PC-3 (cell line): ENCODE data around the gene MOB1A. TPM values are rescaled to one million over a fixed set of nuclear protein-coding genes. Genes with fewer than 3 reads are reported as not detected.

Experiments used
- ATAC-seq: fragments of 200-7000 bp; cut with Tn5 transposase; 2 replicates; pipeline ENCODE4 v1.9.1; 2020; ENCODE audit warnings: mild to moderate bottlenecking, moderate library complexity
- BruUV-seq: library from RNA; stranded (reverse); fragments of 400-500 nt; replicated peaks from 2 replicates; lab custom pipeline; 2021; lab: Mats Ljungman, UMichigan
- CTCF ChIA-PET: fragments of 300-600 bp; sonication (Branson Sonifier 250); formaldehyde crosslinking; loops from one replicate; lab custom pipeline; 2022; ENCODE audit warnings: antibody characterized with exemption; lab: Charles Lee
- POLR2A ChIA-PET: fragments of 300-600 bp; sonication (Branson Sonifier 250); formaldehyde crosslinking; loops from one replicate; lab custom pipeline; 2022; ENCODE audit warnings: antibody characterized with exemption; ENCODE audit not compliant: unreplicated experiment; lab: Charles Lee
- DNase-seq: peaks from one replicate; pipeline ENCODE4 v3.0.0-alpha.2; 2015
- H2AFZ ChIP-seq: fragments of 300-600 bp; sonication (generic); 2 replicates; pipeline ENCODE4 v1.6.0; 2016; ENCODE audit warnings: antibody characterized with exemption, low read length
- H3F3A ChIP-seq: fragments of 300-600 bp; sonication (generic); one replicate; pipeline ENCODE4 v1.6.0; 2017; ENCODE audit warnings: antibody characterized with exemption, low read length, control low read depth, mild to moderate bottlenecking; ENCODE audit not compliant: unreplicated experiment
- H3K27ac ChIP-seq: fragments of 300-600 bp; sonication (generic); 2 replicates; pipeline ENCODE4 v1.5.1; 2016; ENCODE audit warnings: mild to moderate bottlenecking, low read length
- H3K27me3 ChIP-seq: fragments of 300-600 bp; sonication (generic); 2 replicates; pipeline ENCODE4 v1.6.1; 2016; ENCODE audit warnings: low read length, mixed read lengths
- H3K36me3 ChIP-seq: fragments of 300-600 bp; sonication (generic); 2 replicates; pipeline ENCODE4 v1.6.1; 2016; ENCODE audit warnings: low read depth, mixed run types, low read length, mixed read lengths
- H3K4me1 ChIP-seq: fragments of 300-600 bp; sonication (generic); 2 replicates; pipeline ENCODE4 v1.5.1; 2016; ENCODE audit warnings: low read length; ENCODE audit not compliant: insufficient read depth
- H3K4me2 ChIP-seq: fragments of 300-600 bp; sonication (generic); 2 replicates; pipeline ENCODE4 v1.6.0; 2016; ENCODE audit warnings: low read length
- H3K4me3 ChIP-seq: fragments of 300-600 bp; sonication (generic); 2 replicates; pipeline ENCODE4 v1.5.1; 2016; ENCODE audit warnings: mild to moderate bottlenecking, low read length, mixed read lengths
- H3K79me2 ChIP-seq: fragments of 300-600 bp; sonication (generic); 2 replicates; pipeline ENCODE4 v1.6.1; 2017; ENCODE audit warnings: low read length, mixed read lengths
- H3K9ac ChIP-seq: fragments of 300-600 bp; sonication (generic); 2 replicates; pipeline ENCODE4 v1.6.0; 2016; ENCODE audit warnings: mild to moderate bottlenecking, low read length
- H3K9me2 ChIP-seq: fragments of 300-600 bp; sonication (generic); replicated peaks from 2 replicates; pipeline ENCODE4 v1.6.1; 2016; ENCODE audit warnings: mixed run types, low read length, mixed read lengths
- H3K9me3 ChIP-seq: fragments of 300-600 bp; sonication (generic); 2 replicates; pipeline ENCODE4 v1.6.1; 2016; ENCODE audit warnings: low read length, mixed read lengths
- H4K20me1 ChIP-seq: fragments of 300-600 bp; sonication (generic); 2 replicates; pipeline ENCODE4 v1.6.1; 2016; ENCODE audit warnings: low read length, mixed read lengths
- EZH2 ChIP-seq: fragments of 300-600 bp; sonication (generic); IDR thresholded peaks from one replicate; pipeline ENCODE4 v1.6.1; 2017; ENCODE audit warnings: antibody characterized with exemption, mild to moderate bottlenecking, low read length; ENCODE audit not compliant: unreplicated experiment
- EZH2phosphoT487 ChIP-seq: fragments of 300-600 bp; sonication (generic); IDR thresholded peaks from 2 replicates; pipeline ENCODE4 v1.6.1; 2018; ENCODE audit warnings: mild to moderate bottlenecking, antibody characterized with exemption, low read length, borderline replicate concordance
- intact Hi-C: fragments of 100-400 bp; cut with micrococcal nuclease; formaldehyde crosslinking; loops from 2 replicates; pipeline ENCODE4 v1.9.0; 2023
- total RNA-seq: library from RNA; depleted of rRNA; stranded (reverse); fragments of >200 nt; gene quantifications from 2 replicates; pipeline ENCODE4 v1.2.3, GENCODE V29; 2014
- TF ChIP-seq, protein P1 (sequence below): fragments of 300-600 bp; sonication (generic); conservative IDR thresholded peaks from 2 replicates; pipeline ENCODE4 v1.5.1; 2017; ENCODE audit warnings: antibody characterized with exemption, low read depth, mild to moderate bottlenecking, low read length

Gene MOB1A
- total RNA-seq, 1 experiment from 2014 or later: 69.8 TPM

DNA sequence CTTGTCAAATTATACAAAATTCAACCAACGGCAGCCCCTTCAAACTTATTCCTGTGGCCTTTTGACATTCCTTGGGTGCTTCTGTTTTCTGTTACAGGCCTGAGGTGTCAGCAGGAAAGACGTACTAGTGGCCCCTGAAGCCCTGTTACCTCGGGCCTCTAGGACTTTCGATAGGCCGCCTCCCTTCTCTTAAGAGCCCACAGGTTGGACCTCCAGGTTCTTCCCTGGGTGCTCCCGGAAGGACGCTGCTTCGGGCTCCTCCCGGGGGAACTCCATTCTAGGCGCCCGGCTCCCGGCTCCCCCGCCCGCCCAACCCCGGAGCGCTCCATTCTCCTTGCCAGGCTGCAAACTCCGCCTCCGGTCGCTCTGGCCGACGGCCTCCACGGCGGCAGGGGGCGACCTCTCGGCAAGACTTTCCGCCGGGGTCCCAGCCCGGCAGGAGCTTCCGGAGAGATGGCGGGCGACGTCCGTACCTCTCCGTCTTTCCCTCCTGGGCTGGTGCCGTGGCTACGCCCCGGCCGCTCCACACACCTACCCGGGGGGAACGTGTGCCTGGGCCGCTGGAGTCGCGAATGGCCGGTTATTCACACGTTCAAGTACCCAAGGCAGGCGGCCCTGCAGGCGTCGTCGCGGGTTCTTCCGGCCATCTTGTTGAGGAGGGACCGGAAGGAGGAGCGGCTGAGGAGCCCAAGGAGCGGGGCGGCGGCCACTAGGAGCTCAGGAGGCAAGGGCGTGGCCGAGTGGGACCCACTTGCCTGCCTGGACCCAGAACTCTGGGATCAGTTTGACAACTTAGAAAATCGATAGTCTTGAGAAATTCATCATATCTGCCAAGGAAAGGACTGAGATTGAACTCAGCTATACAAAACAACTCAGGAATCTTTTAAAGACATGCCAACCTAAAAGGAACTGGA lies 58.5 kb downstream of the MOB1A start:
- intact Hi-C loops: no loop called here
- Histone ChIP-seq H3K9ac (peak overlapping the region; percentile 68), H3K9me3 (no peaks in the 10 kb centered on the region), H3K36me3 (no peaks in the 10 kb centered on the region), H3K4me2 (peak overlapping the region; percentile 83), H3K9me2 (no peaks in the 10 kb centered on the region), H3K27me3 (no peaks in the 10 kb centered on the region), H3F3A (no peaks in the 10 kb centered on the region), H3K27ac (no peak overlapping the region), H2AFZ (peak overlapping the region; percentile 95), H3K79me2 (no peaks in the 10 kb centered on the region), H3K4me1 (0 out of 2 replicates have a peak, but pooled peaks cover 5% of the 10 kb centered on the region), H4K20me1 (no peaks in the 10 kb centered on the region), H3K4me3 (peak overlapping the region; percentile 67)
- TSS peak; percentile 84 for BruUV-seq
- ChIA-PET CTCF (interaction anchor here (0.7 kb wide), 1 partner anchor 27 kb away, joined by 3 read pairs; no protein-coding TSS in a partner anchor), POLR2A (no interaction called here)
- DNase-seq (peak; percentile 61), ATAC-seq (peak; percentile 93)
- TF ChIP-seq EZH2 (no peak), EZH2phosphoT487 (no peak)
- TF ChIP-seq, protein P1, sequence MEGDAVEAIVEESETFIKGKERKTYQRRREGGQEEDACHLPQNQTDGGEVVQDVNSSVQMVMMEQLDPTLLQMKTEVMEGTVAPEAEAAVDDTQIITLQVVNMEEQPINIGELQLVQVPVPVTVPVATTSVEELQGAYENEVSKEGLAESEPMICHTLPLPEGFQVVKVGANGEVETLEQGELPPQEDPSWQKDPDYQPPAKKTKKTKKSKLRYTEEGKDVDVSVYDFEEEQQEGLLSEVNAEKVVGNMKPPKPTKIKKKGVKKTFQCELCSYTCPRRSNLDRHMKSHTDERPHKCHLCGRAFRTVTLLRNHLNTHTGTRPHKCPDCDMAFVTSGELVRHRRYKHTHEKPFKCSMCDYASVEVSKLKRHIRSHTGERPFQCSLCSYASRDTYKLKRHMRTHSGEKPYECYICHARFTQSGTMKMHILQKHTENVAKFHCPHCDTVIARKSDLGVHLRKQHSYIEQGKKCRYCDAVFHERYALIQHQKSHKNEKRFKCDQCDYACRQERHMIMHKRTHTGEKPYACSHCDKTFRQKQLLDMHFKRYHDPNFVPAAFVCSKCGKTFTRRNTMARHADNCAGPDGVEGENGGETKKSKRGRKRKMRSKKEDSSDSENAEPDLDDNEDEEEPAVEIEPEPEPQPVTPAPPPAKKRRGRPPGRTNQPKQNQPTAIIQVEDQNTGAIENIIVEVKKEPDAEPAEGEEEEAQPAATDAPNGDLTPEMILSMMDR: peak; percentile 42

DNA sequence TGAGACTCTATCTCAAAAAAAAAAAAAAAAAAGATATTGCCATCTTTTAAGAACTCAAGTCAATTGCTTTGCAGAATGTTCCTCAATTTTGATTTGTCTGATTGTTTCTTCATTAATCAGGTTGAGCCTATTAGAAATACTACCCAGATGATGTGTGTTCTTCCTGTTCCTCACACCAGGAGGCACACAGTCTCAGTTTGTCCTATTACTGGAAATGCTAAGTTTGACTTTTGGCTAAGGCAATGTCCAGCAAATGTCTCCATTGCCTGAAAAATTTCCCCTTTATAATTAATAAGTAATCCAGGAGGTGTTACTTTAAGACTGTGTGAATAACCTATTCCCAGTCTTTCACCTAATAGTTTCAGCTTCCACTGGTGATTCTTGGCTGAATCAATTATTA lies 59.3 kb downstream of the MOB1A start:
- CTCF ChIA-PET: no interaction called here
- Histone ChIP-seq H3K9me3 (no peaks in the 10 kb centered on the region), H3K4me2 (peak overlapping the region; percentile 83), H3K79me2 (no peaks in the 10 kb centered on the region), H2AFZ (peak overlapping the region; percentile 95), H3K9me2 (no peaks in the 10 kb centered on the region), H3K4me1 (0 out of 2 replicates have a peak, but pooled peaks cover 5% of the 10 kb centered on the region), H3K27me3 (no peaks in the 10 kb centered on the region), H4K20me1 (no peaks in the 10 kb centered on the region), H3K27ac (no peak overlapping the region), H3K4me3 (peak overlapping the region; percentile 67), H3K36me3 (no peaks in the 10 kb centered on the region), H3K9ac (no peak overlapping the region), H3F3A (no peaks in the 10 kb centered on the region)
- intact Hi-C loops: no loop called here
- POLR2A ChIA-PET: no interaction called here
- TF ChIP-seq, protein P1: 0 out of 2 replicates have a peak, but pooled peaks have one; percentile 30
- TF ChIP-seq EZH2 (no peak), EZH2phosphoT487 (no peak)
- no peak for ATAC-seq
- no TSS peak for BruUV-seq
- peak; percentile 17 for DNase-seq

DNA sequence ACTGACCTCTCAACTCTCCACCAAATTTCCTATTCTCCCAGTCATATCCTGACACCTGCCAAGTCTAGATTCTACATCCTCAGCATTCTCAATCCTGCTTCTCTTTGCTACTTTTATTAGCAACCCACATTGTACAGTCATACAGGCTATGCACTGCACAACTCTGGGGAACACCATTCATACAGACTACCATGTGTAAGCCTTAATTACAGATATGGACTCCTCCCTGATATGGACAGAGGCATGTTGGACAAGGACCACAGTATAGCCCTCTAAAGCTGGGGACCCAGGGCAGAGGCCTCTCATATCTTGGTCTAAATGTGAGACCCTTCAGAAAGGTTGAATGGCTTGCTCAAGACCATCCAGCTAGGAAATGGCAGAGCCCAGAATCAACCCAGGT lies 67.3 kb downstream of the MOB1A start:
- no peaks in the 10 kb centered on the region for H3K27me3 ChIP-seq
- H3K4me3 ChIP-seq: no peak overlapping the region
- no peaks in the 10 kb centered on the region for H3K4me1 ChIP-seq
- DNase-seq: no peak
- no peaks in the 10 kb centered on the region for H3K36me3 ChIP-seq
- H4K20me1 ChIP-seq: no peaks in the 10 kb centered on the region
- H3K9me2 ChIP-seq: no peaks in the 10 kb centered on the region
- no peak for ATAC-seq
- no peak overlapping the region for H3K9ac ChIP-seq
- TF ChIP-seq EZH2 (no peak), EZH2phosphoT487 (no peak)
- TF ChIP-seq, protein P1: no peak
- H3K9me3 ChIP-seq: no peaks in the 10 kb centered on the region
- no peaks in the 10 kb centered on the region for H3K79me2 ChIP-seq
- intact Hi-C loops: no loop called here
- no peak overlapping the region for H3K4me2 ChIP-seq
- ChIA-PET CTCF (no interaction called here), POLR2A (no interaction called here)
- no peak overlapping the region for H2AFZ ChIP-seq
- H3F3A ChIP-seq: no peaks in the 10 kb centered on the region
- no peak overlapping the region for H3K27ac ChIP-seq
- BruUV-seq: no TSS peak
